HCT116 (cell line): Measurements from ENCODE around the gene SHANK2. TPM values are rescaled to one million over a fixed set of nuclear protein-coding genes. Genes with fewer than 3 reads are reported as not detected.

Experiments
- ATAC-seq: fragments of 200-7000 bp; cut with Tn5 transposase; 2 replicates; pipeline ENCODE4 v1.9.1; 2020; ENCODE audit warnings: mild to moderate bottlenecking, moderate library complexity
- BruUV-seq: library from RNA; stranded (reverse); fragments of 400-500 nt; replicated peaks from 2 replicates; lab custom pipeline; 2021; lab: Mats Ljungman, UMichigan
- CTCF ChIA-PET: fragments of 300-600 bp; sonication (Branson Sonifier 250); formaldehyde crosslinking; loops from one replicate; lab custom pipeline; 2021; ENCODE audit warnings: antibody characterized with exemption; lab: Charles Lee
- POLR2A ChIA-PET: fragments of 300-600, 350-600 bp; sonication (Branson Sonifier 250); formaldehyde crosslinking; loops from one replicate; lab custom pipeline; 2021; ENCODE audit warnings: antibody characterized with exemption; lab: Charles Lee
- RAD21 ChIA-PET, 2 experiments: fragments of 300-600 bp; sonication (Branson Sonifier 250); formaldehyde crosslinking; loops; one replicate each; lab custom pipeline; 2023; ENCODE audit warnings: low total read pairs in 2 of 2; ENCODE audit not compliant: uncharacterized antibody in 2 of 2, unreplicated experiment in 2 of 2, low non-redundant PET in 1 of 2; lab: Charles Lee
- DNase-seq: peaks from one replicate; pipeline ENCODE4 v3.0.0-alpha.2; 2010; ENCODE audit warnings: low read depth, low spot score
- H2AFZ ChIP-seq: fragments of 200-600 bp; shearing (Covaris generic), sonication (generic); 2 replicates; pipeline ENCODE4 v1.6.1; 2017; ENCODE audit warnings: low read depth, mixed run types, mixed read lengths, antibody characterized with exemption, low read length; ENCODE audit not compliant: poor library complexity, severe bottlenecking
- H3K27ac ChIP-seq: 2 replicates; pipeline ENCODE4 v1.5.1; 2012; ENCODE audit warnings: low read depth, low read length
- H3K27me3 ChIP-seq: fragments of 200-600 bp; sonication (generic); 2 replicates; pipeline ENCODE4 v1.6.1; 2016; ENCODE audit warnings: mixed run types, low read length, mixed read lengths; ENCODE audit not compliant: insufficient read depth
- H3K36me3 ChIP-seq, 2 experiments: fragments of 200-500 bp in 1 of 2; fragments of 200-600 bp in 1 of 2; sonication (Bioruptor generic) in 1 of 2; sonication (generic) in 1 of 2; 2 replicates each; pipeline versions ENCODE4 v1.5.1 to v1.6.1; 2014 to 2016; ENCODE audit warnings: low read length in 2 of 2, inconsistent platforms in 1 of 2, mixed read lengths in 1 of 2, mixed run types in 1 of 2; ENCODE audit not compliant: insufficient read depth in 2 of 2, control insufficient read depth in 1 of 2
- H3K4me1 ChIP-seq, 2 experiments: fragments of 200-600 bp in 1 of 2; sonication (generic) in 1 of 2; 2 replicates each; pipeline versions ENCODE4 v1.5.1 to v1.6.1; 2012 to 2017; ENCODE audit warnings: low read length in 2 of 2, inconsistent platforms in 1 of 2, mild to moderate bottlenecking in 1 of 2, mixed read lengths in 1 of 2, mixed run types in 1 of 2, moderate library complexity in 1 of 2; ENCODE audit not compliant: insufficient read depth in 2 of 2, control insufficient read depth in 1 of 2
- H3K4me2 ChIP-seq: fragments of 200-600 bp; sonication (generic); 2 replicates; pipeline ENCODE4 v1.6.1; 2017; ENCODE audit warnings: mixed run types, low read length, mixed read lengths
- H3K4me3 ChIP-seq, 2 experiments: fragments of 200-600 bp in 1 of 2; sonication (generic) in 1 of 2; replicated peaks in 1 of 2; 2 replicates each; pipeline ENCODE4 v1.5.1; 2011 to 2016; ENCODE audit warnings: low read length in 2 of 2, control low read depth in 1 of 2, low read depth in 1 of 2, mild to moderate bottlenecking in 1 of 2, mixed read lengths in 1 of 2, mixed run types in 1 of 2
- H3K79me2 ChIP-seq: fragments of 200-600 bp; sonication (generic); 2 replicates; pipeline ENCODE4 v1.6.1; 2017; ENCODE audit warnings: mild to moderate bottlenecking, mixed run types, low read length, moderate library complexity, mixed read lengths; ENCODE audit not compliant: insufficient read depth
- H3K9ac ChIP-seq: fragments of 200-600 bp; sonication (generic); 2 replicates; pipeline ENCODE4 v1.6.1; 2016; ENCODE audit warnings: low read length, mixed read lengths
- H3K9me2 ChIP-seq: fragments of 200-600 bp; sonication (generic), shearing (Covaris generic); 2 replicates; pipeline ENCODE4 v1.6.1; 2017; ENCODE audit warnings: mixed run types, mild to moderate bottlenecking, moderate library complexity; ENCODE audit not compliant: insufficient read depth
- H3K9me3 ChIP-seq, 2 experiments: fragments of 200-500 bp in 1 of 2; fragments of 200-600 bp in 1 of 2; sonication (Bioruptor generic) in 1 of 2; sonication (generic) in 1 of 2; 2 replicates each; pipeline ENCODE4 v1.6.1; 2014 to 2017; ENCODE audit warnings: low read length in 2 of 2, mixed read lengths in 2 of 2, inconsistent platforms in 1 of 2, low read depth in 1 of 2, mild to moderate bottlenecking in 1 of 2, mixed run types in 1 of 2, moderate library complexity in 1 of 2; ENCODE audit not compliant: control insufficient read depth in 1 of 2, insufficient read depth in 1 of 2
- H4K20me1 ChIP-seq: fragments of 200-600 bp; sonication (generic), shearing (Covaris generic); 2 replicates; pipeline ENCODE4 v1.6.1; 2017; ENCODE audit warnings: mixed run types, mild to moderate bottlenecking, moderate library complexity; ENCODE audit not compliant: insufficient read depth
- CBX3 ChIP-seq: IDR thresholded peaks from 2 replicates; pipeline ENCODE4 v1.6.1; 2012; ENCODE audit warnings: low read depth
- EGR1 ChIP-seq: IDR thresholded peaks from 2 replicates; pipeline ENCODE4 v1.6.1; 2012; ENCODE audit warnings: low read depth
- POLR2A ChIP-seq: IDR thresholded peaks from 2 replicates; pipeline ENCODE4 v1.7.0; 2011; ENCODE audit warnings: borderline replicate concordance; ENCODE audit not compliant: insufficient read depth, insufficient read length; ENCODE audit errors: extremely low read depth
- RAD21 ChIP-seq: IDR thresholded peaks from 2 replicates; pipeline ENCODE4 v1.6.1; 2012; ENCODE audit warnings: low read depth, mild to moderate bottlenecking
- TCF7L2 ChIP-seq: IDR thresholded peaks from 2 replicates; pipeline ENCODE4 v1.7.0; 2011; ENCODE audit warnings: borderline replicate concordance, inconsistent platforms; ENCODE audit not compliant: insufficient read depth, insufficient read length; ENCODE audit errors: extremely low read depth
- ZBTB33 ChIP-seq: IDR thresholded peaks from 2 replicates; pipeline ENCODE4 v1.6.1; 2011; ENCODE audit warnings: mild to moderate bottlenecking, low read length, moderate library complexity; ENCODE audit not compliant: insufficient replicate concordance; ENCODE audit errors: extremely low read depth
- ZFX ChIP-seq: fragments of 450-650 bp; IDR thresholded peaks from 2 replicates; pipeline ENCODE4 v1.6.1; 2017
- intact Hi-C: fragments of 100-400 bp; cut with micrococcal nuclease; formaldehyde crosslinking; loops from 2 replicates; pipeline ENCODE4 v1.10.0; 2022
- total RNA-seq: library from RNA; stranded (reverse); gene quantifications from one replicate; pipeline ENCODE4 v1.2.1, GENCODE V29; 2021; ENCODE audit not compliant: unreplicated experiment
- TF ChIP-seq, protein P1 (sequence below): IDR thresholded peaks from 2 replicates; pipeline ENCODE4 v1.6.1; 2012
- TF ChIP-seq, protein P2 (sequence below), 3 experiments: fragments of 200-600 bp in 1 of 3; sonication (generic) in 1 of 3; IDR thresholded peaks in 2 of 3; conservative IDR thresholded peaks in 1 of 3; 2 replicates each; pipeline ENCODE4 v1.5.1; 2012 to 2017; ENCODE audit warnings: low read depth in 2 of 3, low read length in 2 of 3, antibody characterized with exemption in 1 of 3, borderline replicate concordance in 1 of 3, control low read depth in 1 of 3, mild to moderate bottlenecking in 1 of 3, mixed read lengths in 1 of 3, mixed run types in 1 of 3, moderate library complexity in 1 of 3; ENCODE audit not compliant: insufficient read depth in 1 of 3

The SHANK2 gene
- total RNA-seq, 1 experiment from 2014 or later, result 16.9 TPM

DNA sequence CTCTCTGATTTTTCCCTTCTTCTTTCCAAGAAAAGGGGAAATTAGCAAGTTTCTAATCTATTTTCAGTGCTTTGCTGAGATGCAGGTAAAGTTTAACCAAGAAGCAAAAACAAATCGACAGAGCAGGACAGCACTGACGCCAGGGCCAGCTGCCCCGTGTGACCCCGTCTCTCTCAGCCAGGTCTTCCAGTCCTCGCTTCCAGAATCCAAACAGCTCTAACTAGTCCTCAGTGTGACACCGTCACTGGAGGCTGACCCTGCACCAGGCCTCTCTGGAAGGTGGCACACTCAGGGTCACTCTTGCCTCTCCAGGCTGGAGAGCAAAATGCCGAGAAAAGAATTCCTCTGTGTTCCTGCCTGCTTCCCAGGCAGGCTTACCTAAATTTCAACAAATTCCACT, 44.8 kb downstream of the SHANK2 start (continued):
- TF ChIP-seq ZBTB33 (no peak), TCF7L2 (no peak), RAD21 (no peak), EGR1 (no peak), POLR2A (no peak)
- TF ChIP-seq, protein P1, sequence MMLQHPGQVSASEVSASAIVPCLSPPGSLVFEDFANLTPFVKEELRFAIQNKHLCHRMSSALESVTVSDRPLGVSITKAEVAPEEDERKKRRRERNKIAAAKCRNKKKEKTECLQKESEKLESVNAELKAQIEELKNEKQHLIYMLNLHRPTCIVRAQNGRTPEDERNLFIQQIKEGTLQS, result no peak
- TF ChIP-seq, protein P2, sequence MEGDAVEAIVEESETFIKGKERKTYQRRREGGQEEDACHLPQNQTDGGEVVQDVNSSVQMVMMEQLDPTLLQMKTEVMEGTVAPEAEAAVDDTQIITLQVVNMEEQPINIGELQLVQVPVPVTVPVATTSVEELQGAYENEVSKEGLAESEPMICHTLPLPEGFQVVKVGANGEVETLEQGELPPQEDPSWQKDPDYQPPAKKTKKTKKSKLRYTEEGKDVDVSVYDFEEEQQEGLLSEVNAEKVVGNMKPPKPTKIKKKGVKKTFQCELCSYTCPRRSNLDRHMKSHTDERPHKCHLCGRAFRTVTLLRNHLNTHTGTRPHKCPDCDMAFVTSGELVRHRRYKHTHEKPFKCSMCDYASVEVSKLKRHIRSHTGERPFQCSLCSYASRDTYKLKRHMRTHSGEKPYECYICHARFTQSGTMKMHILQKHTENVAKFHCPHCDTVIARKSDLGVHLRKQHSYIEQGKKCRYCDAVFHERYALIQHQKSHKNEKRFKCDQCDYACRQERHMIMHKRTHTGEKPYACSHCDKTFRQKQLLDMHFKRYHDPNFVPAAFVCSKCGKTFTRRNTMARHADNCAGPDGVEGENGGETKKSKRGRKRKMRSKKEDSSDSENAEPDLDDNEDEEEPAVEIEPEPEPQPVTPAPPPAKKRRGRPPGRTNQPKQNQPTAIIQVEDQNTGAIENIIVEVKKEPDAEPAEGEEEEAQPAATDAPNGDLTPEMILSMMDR (IDR thresholded peaks at IDR 0.05 in 2 of 3, conservative IDR thresholded peaks at IDR 0.05 in 1 of 3; ENCODE audit: borderline replicate concordance in 1 of 3, insufficient read depth in 1 of 3, low read depth in 2 of 3, low read length in 2 of 3), result no peak

DNA sequence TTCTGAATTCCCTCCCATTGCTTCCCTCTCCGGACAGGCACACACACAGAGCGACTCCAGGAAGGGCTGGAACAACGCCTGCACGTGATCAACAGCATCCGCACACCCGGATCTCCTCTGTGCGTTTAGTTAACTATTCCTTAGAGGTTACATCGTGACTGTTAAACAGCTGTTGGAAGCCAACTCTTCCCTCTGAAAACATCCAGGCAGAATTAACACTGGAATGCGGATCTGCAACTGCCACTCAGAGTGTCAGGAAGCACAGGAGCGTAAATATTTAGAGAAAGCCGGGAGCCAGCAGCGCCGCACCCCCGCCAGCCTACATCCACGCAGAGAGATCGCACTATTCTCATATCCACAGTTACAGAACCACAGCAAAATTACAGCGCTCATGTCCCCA, 46.2 kb downstream of the SHANK2 start:
- ChIA-PET CTCF (no interaction called here), RAD21 (no interaction called here)
- peaks cover 0 to 5% of the 10 kb centered on the region in 2 experiments; a peak in 1 of 4 replicates for H3K9me3 ChIP-seq

More for the DNA sequence above, 46.2 kb downstream of the SHANK2 start:
- H3K36me3 ChIP-seq, result no peaks in the 10 kb centered on the region
- ATAC-seq (no peak), DNase-seq (no peak)
- intact Hi-C loops, result no loop called here
- H3K4me1 ChIP-seq, result peaks cover 4 to 24% of the 10 kb centered on the region in 2 experiments; a peak in 3 of 4 replicates
- H3K4me2 ChIP-seq, result no peak overlapping the region
- no peak for TF ChIP-seq CBX3
- TF ChIP-seq TCF7L2, result no peak
- no peak for TF ChIP-seq ZFX
- no peaks in the 10 kb centered on the region for H3K27me3 ChIP-seq
- no peak overlapping the region for H3K4me3 ChIP-seq
- POLR2A ChIA-PET, result no interaction called here
- no peaks in the 10 kb centered on the region for H3K79me2 ChIP-seq
- no peaks in the 10 kb centered on the region for H4K20me1 ChIP-seq
- no peak overlapping the region for H3K9ac ChIP-seq
- no peaks in the 10 kb centered on the region for H3K9me2 ChIP-seq
- H2AFZ ChIP-seq, result no peak overlapping the region
- no TSS peak for BruUV-seq
- H3K27ac ChIP-seq, result no peak overlapping the region
